ENCODE measurements around the gene ZSCAN5B.

DNA sequence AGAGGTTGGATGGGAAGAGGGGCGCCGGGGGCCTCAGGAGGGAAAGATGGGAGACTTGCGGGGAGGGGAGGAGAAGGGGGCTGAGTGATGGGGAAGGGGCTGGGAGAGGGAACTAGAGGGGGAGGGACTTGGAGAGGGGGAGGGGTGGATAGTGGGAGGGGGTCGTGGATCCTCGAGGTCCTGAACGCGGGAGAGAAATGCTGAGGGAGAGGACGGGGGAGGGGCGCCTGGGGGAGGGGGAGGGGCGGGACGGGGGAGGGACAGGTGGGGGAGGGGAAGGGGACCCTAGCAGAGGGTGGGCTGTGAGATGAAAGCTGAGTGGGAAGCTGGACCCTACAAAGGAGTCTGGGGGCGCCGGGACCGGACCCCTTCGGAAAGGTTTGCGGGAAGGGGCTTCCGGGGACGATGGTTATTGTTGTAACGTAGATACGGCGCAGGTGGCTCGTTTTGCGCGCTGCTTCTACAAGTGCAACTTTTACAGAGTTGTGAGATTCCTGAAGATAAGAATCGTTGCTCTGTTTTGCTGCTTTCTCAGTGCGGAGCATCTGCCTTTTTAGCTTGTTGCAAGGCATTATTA is 56.1 kb downstream of the ZSCAN5B start:
- TF ChIP-seq, protein P1, sequence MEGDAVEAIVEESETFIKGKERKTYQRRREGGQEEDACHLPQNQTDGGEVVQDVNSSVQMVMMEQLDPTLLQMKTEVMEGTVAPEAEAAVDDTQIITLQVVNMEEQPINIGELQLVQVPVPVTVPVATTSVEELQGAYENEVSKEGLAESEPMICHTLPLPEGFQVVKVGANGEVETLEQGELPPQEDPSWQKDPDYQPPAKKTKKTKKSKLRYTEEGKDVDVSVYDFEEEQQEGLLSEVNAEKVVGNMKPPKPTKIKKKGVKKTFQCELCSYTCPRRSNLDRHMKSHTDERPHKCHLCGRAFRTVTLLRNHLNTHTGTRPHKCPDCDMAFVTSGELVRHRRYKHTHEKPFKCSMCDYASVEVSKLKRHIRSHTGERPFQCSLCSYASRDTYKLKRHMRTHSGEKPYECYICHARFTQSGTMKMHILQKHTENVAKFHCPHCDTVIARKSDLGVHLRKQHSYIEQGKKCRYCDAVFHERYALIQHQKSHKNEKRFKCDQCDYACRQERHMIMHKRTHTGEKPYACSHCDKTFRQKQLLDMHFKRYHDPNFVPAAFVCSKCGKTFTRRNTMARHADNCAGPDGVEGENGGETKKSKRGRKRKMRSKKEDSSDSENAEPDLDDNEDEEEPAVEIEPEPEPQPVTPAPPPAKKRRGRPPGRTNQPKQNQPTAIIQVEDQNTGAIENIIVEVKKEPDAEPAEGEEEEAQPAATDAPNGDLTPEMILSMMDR (conservative IDR thresholded peaks at IDR 0.05) = no peak
- no peak for TF ChIP-seq ZFX (IDR thresholded peaks at IDR 0.05)
